HG03039 (cell line): Measurements from ENCODE around the gene PALLD.

Experiments used
- ATAC-seq: cut with Tn5 transposase; IDR thresholded peaks from one replicate; pipeline ENCODE4 v1.9.1; 2021; ENCODE audit warnings: mild to moderate bottlenecking, moderate library complexity; ENCODE audit not compliant: unreplicated experiment

PALLD gene

GRCh38 chr4:168522829-168523489 lies 26.1 kb downstream of the PALLD start:
- ATAC-seq: no peak

GRCh38 chr4:168524006-168524405 lies 27.2 kb downstream of the PALLD start:
- ATAC-seq: no peak

DNA sequence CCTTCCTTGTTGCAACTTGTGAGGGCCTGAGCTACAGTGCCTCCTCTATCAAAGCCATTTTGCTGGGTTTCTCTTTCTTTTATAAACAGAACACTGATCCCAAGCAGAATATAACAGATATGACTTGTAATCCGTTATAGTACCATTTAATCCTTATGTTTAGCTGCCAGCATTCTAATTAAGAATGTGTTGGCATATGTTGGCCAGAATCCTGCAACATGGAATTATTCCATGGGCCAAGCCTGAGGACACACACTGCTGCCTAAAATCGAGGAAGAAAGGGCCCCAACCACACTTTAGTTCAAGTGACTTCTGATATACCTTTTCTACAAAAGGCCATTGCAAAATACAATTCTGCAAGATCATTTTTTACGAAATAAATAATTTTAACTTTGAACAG lies 28.0 kb downstream of the PALLD start:
- ATAC-seq: no peak

DNA sequence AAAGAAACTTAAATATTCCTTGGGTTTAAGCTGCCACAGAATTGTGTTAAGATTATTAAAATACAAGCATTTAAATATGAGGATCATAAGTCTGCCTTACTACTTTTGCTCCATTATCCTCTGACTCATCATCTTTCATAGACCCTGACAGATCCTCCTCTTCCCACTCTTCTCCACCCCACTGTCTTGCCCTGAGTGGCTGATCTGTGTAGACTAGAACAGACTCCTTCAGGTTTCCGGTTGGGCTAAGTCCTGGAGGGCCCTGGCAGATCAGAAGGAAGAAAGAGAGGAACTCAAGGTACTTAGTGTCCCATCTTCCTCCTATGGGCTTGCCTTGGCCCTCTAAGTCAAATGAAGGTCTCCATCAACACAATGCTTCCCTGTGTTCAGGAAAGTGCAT lies 30.7 kb downstream of the PALLD start:
- no peak for ATAC-seq

- no peak for ATAC-seq
These were observed 31.5 kb downstream of the PALLD start for GRCh38 chr4:168528131-168528949.

GRCh38 chr4:168529257-168529656 lies 32.4 kb downstream of the PALLD start:
- no peak for ATAC-seq

DNA sequence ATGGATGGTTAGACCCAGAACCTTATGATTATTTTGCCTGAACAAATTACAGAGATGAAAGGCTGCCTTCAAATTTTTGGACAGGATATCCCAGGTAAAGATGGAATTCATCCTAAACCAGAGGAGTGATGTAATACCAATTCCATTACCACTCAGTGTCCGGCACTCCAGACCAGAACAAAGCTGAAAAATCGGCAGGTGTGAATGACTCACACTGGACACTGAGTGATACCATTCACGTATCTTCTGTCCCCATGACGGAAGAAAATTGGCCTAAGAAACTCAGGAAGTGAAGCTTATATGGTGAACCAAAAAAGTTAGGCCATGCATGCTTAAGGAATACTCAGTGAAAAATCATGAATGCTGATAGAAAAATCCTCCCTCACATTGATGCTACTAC lies 34.5 kb downstream of the PALLD start:
- ATAC-seq: no peak

DNA sequence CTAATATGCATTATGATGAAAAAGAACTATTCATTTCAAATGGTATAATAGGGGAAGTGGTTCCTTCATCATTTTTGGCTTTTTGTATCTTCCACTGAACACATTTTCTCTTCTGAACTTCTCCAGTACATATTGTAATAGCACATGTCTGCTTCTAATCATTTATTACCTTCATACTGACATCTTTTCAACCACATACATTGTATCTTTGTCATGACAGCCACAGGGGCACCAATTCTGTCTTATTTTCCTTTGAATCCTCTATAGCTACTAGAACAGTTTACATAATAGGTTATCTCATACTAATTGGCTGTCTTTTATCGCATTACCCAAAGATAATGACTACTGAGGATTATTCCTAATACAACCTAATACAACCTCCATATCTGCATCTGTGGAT lies 37.7 kb downstream of the PALLD start:
- no peak for ATAC-seq

GRCh38 chr4:168535689-168536088 lies 38.8 kb downstream of the PALLD start:
- ATAC-seq: no peak

DNA sequence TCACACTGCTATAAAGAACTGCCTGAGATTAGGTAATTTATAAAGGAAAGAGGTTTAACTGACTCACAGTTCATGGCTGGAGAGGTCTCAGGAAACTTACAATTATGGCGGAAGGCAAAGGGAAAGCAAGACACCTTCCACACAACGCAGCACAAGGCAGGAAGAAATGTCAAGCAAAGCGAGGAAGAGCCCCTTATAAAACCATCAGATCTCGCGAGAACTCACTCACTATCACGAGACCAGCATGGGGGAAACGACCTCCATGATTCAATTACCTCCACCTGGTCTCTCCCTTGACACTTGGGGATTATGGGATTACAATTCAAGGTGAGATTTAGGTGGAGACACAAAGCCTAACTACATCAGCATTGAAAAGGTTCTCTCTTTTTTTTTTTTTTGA lies 39.6 kb downstream of the PALLD start:
- no peak for ATAC-seq

DNA sequence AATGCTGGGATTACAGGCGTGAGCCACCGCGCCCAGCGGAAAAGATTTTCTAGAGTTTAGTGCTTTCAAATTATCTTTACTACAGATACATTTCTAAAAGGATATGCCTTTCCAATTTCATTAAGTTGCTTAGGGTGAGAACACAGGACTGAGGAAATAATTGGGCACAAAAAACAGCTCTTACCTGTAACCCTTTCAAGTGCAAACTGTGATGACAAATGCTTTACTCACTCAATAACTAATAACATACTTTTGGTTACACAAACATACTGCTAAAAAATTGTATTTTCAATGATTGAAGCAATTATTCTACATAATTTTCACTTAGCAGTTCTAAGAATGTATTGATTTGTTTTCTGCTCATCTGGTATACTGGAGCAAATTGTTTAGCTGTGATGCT lies 40.2 kb downstream of the PALLD start:
- ATAC-seq: no peak

GRCh38 chr4:168537571-168537970 lies 40.7 kb downstream of the PALLD start:
- ATAC-seq: no peak

- no peak for ATAC-seq
These were observed 41.8 kb downstream of the PALLD start for GRCh38 chr4:168538632-168539031.

DNA sequence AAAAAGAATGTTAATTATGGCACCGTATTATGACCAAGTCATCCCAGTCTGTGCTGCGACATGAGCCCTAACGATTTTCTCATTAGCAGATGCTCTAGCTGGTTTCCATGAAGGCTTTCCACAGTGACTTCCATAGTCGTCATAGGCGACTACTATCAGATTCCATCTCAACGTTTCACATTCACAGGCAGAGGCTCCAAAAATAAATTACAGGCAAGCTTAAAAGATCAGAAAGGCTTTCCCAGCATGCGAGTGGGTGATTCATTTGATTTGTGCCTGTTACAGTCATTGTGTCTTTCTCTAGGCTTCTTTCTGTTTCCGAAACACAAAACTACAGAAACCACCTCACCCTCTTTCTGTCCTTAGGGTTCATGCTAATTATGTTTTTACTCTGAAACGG lies 43.2 kb downstream of the PALLD start:
- ATAC-seq: no peak

DNA sequence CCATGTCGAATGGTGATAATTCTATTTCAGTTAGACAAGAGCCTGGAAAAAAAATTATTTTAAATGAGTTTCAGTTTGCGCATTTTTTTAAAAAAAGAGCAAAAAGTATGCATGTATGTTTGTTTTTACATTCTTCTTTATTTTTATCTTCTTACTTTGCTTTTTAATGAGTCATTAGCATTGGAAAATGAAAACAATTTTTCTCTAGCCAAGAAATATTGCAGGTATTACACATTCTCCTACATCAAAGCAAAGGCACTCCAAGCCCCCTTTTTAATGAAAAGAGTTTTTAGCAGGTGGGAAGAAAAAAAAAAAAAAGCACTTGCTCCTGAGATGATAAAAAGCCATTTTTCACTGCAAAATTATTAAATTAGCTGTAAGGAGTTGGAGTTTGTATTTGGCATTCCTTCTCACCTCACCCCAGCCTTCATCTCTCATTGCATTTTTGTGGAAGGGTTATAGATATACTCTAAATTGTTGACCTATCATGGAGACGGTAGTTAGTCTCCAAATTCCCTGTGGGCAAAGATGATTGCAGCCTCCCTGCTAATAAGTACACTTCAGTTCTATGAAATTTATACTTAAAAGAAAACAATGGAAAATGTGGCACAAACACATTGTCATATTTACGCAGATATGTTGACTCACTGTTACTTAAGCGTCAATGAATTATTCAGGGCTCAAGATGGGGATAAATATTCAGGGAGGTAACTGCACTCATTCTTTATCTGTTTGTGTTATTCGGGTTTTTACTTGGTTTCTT lies 43.8 kb downstream of the PALLD start:
- no peak for ATAC-seq

DNA sequence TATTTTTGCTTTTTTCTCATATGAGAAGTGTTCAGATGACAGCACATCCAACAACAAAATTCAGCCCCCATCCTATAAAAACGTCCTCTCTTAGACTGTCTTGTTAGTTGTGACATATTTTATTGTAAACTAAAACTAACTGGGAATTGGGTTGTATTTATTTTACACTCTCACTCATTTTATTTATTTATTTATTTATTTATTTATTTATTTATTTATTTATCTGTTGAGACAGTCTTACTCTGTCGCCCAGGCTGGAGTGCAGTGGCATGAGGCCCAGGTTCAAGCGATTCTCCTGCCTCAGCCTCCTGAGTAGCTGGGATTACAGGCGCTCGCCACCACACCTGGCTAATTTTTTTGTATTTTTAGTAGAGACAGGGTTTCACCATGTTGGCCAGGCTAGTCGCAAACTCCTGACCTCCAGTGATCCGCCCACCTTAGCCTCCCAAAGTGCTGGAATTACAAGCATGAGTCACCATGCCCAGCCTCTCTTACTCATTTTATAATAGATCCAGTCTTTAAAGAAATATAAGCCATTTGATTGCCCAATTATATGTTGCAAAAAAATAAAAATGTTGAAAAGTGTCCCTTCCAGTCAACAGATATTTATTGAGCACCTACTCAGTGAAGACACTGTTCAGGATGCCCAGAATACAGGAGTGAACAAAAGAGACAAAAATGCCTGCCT lies 44.6 kb downstream of the PALLD start:
- ATAC-seq: no peak

DNA sequence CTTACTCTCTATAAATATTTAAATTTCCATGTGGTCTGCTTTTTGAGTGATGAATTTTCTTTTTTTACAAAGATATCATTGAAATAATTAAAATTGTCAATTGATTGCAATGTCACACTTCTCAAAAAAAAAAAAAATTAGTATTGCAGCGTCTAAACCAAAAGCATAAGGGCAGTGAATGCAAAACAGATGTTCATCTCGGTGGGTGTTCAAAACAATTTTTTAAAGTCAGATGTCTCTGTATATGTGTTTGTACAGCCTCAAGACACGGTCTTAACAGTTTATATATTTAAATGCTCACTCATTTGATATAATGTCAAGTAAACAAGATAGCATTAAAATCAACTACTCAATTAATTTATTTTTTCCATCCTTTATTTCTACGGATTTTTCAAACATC lies 52.3 kb downstream of the PALLD start:
- ATAC-seq: no peak

DNA sequence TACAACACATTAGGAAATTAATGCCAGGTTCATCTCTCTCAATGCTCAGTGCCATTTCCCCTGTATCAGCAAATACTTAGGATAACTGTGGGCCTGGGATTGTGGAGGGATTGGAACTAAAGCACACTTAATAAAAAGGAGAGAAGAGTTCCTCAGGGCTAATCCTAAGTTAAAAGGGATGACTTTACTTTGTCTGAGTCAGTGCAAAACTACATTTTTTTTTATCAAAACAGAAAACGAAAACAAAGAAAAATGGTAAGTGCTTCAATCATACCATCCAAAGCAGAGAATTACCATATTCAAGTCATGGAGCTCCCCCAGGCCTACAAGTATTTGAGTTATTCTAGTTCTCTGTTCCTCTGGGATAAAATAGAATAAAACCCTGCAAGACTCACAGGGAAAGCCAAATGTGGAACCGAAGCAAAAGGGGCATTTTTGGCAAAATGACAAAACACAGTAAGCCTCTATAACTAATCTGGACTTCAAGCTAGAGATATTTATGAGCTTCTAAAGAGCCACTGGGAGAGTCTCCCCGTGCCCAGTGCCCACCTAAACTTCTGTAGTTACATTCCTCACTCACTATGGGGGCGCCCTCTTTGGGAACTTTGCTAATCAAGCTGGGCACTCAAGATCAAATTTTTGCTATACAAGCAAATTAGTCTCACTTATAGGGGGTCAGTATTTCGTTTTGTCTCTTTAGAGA lies 53.4 kb downstream of the PALLD start:
- no peak for ATAC-seq

- ATAC-seq: no peak
These were observed 54.4 kb downstream of the PALLD start for GRCh38 chr4:168551211-168551610.

GRCh38 chr4:168551945-168552695 lies 55.3 kb downstream of the PALLD start:
- no peak for ATAC-seq
